HepG2 (cell line): ENCODE data around the gene MATR3. TPM values are rescaled to one million over a fixed set of nuclear protein-coding genes. Genes with fewer than 3 reads are reported as not detected.
A peak's percentile ranks its signal among the peaks of the same experiment; 100 is the strongest.

Source experiments
- BORCS8-MEF2B ChIP-seq: sonication (generic); formaldehyde crosslinking; IDR thresholded peaks from 2 replicates; pipeline ENCODE4 v1.8.0; 2022; ENCODE audit warnings: mild to moderate bottlenecking, missing genetic modification reagents
- CREB1 ChIP-seq, 2 experiments: fragments of 450-650 bp in 1 of 2; IDR thresholded peaks; 2 replicates each; pipeline ENCODE4 v1.6.1; 2016 to 2017; ENCODE audit warnings: control low read depth in 1 of 2, mild to moderate bottlenecking in 1 of 2, missing compliant biosample characterization in 1 of 2, missing genetic modification characterization in 1 of 2
- DMTF1 ChIP-seq: sonication (generic); formaldehyde crosslinking; IDR thresholded peaks from 2 replicates; pipeline ENCODE4 v1.4.0; 2020; ENCODE audit warnings: mild to moderate bottlenecking, missing genetic modification reagents
- KMT2A ChIP-seq: sonication (generic); formaldehyde crosslinking; IDR thresholded peaks from 2 replicates; pipeline ENCODE4 v1.4.0; 2020; ENCODE audit warnings: missing genetic modification reagents
- LBX2 ChIP-seq: sonication (generic); formaldehyde crosslinking; IDR thresholded peaks from 2 replicates; pipeline ENCODE4 v1.5.0; 2020; ENCODE audit warnings: missing genetic modification reagents, mild to moderate bottlenecking, borderline replicate concordance
- MLLT10 ChIP-seq: sonication (generic); formaldehyde crosslinking; IDR thresholded peaks from 2 replicates; pipeline ENCODE4 v1.4.0; 2020; ENCODE audit warnings: missing genetic modification reagents
- NFE2L2 ChIP-seq: fragments of 150-350 bp; IDR thresholded peaks from 2 replicates; pipeline ENCODE4 v1.6.1; 2014; ENCODE audit warnings: low read length
- PATZ1 ChIP-seq: sonication (generic); formaldehyde crosslinking; IDR thresholded peaks from 2 replicates; pipeline ENCODE4 v1.4.0; 2020; ENCODE audit warnings: missing genetic modification reagents
- SRY ChIP-seq: sonication (generic); formaldehyde crosslinking; IDR thresholded peaks from 2 replicates; pipeline ENCODE4 v1.8.0; 2022; ENCODE audit warnings: mild to moderate bottlenecking, missing genetic modification reagents
- ZNF138 ChIP-seq: sonication (generic); formaldehyde crosslinking; IDR thresholded peaks from 2 replicates; pipeline ENCODE4 v1.5.0; 2020; ENCODE audit warnings: mild to moderate bottlenecking, low read depth, missing genetic modification reagents
- ZNF275 ChIP-seq: sonication (generic); formaldehyde crosslinking; IDR thresholded peaks from 2 replicates; pipeline ENCODE4 v1.8.0; 2022; ENCODE audit warnings: missing genetic modification reagents, mild to moderate bottlenecking, inconsistent platforms, borderline replicate concordance
- ZNF33B ChIP-seq: sonication (generic); formaldehyde crosslinking; IDR thresholded peaks from 2 replicates; pipeline ENCODE4 v1.5.1; 2020; ENCODE audit warnings: mild to moderate bottlenecking, missing genetic modification reagents
- ZNF468 ChIP-seq: sonication (generic); formaldehyde crosslinking; IDR thresholded peaks from 2 replicates; pipeline ENCODE4 v1.8.0; 2022; ENCODE audit warnings: mild to moderate bottlenecking, moderate library complexity, missing genetic modification reagents
- ZNF570 ChIP-seq: sonication (generic); formaldehyde crosslinking; IDR thresholded peaks from 2 replicates; pipeline ENCODE4 v1.4.0; 2020; ENCODE audit warnings: mild to moderate bottlenecking, missing genetic modification reagents, borderline replicate concordance
- ZNF589 ChIP-seq: sonication (generic); formaldehyde crosslinking; conservative IDR thresholded peaks from 2 replicates; pipeline ENCODE4 v1.8.0; 2022; ENCODE audit warnings: mild to moderate bottlenecking, moderate library complexity, missing genetic modification reagents
- ZNF687 ChIP-seq: sonication (generic); formaldehyde crosslinking; IDR thresholded peaks from 2 replicates; pipeline ENCODE4 v1.5.1; 2020; ENCODE audit warnings: mild to moderate bottlenecking, missing genetic modification reagents, moderate library complexity
- ZNF749 ChIP-seq: sonication (generic); formaldehyde crosslinking; IDR thresholded peaks from 2 replicates; pipeline ENCODE4 v1.8.0; 2022; ENCODE audit warnings: mild to moderate bottlenecking, missing genetic modification reagents, moderate library complexity, borderline replicate concordance
- ZNF776 ChIP-seq: sonication (generic); formaldehyde crosslinking; IDR thresholded peaks from 2 replicates; pipeline ENCODE4 v1.4.0; 2020; ENCODE audit warnings: mild to moderate bottlenecking, missing genetic modification reagents
- polyA plus RNA-seq, 8 experiments: library from polyadenylated mRNA; depleted of rRNA in 3 of 8; stranded (reverse) in 7 of 8; unstranded in 1 of 8; fragments of >200 nt; fragmentation: Illumina TruSeq in 4 of 8; extraction: Trizol in 4 of 8; gene quantifications; 2 replicates each; pipeline versions ENCODE4 v1.2.1 to v1.2.3, GENCODE V29; 2011 to 2016; ENCODE audit warnings: low read depth in 4 of 8, missing spikeins in 1 of 8, mixed read lengths in 1 of 8; ENCODE audit not compliant: insufficient read depth in 1 of 8
- total RNA-seq, 5 experiments: library from RNA; depleted of rRNA; stranded (reverse); fragments of >200 nt; fragmentation: Illumina TruSeq; extraction: Trizol; gene quantifications; 2 replicates each; pipeline ENCODE4 v1.2.3, GENCODE V29; 2016; ENCODE audit warnings: low read depth in 1 of 5

Gene MATR3
- total and polyA plus RNA-seq, 2 of the 13 experiments (the other 11 are each of a cell fraction or from before 2014, with no cell fraction given) = 94.2 to 341 TPM

- no peak for TF ChIP-seq ZNF570 (CRISPR knock-in tag)
- no peak for TF ChIP-seq NFE2L2
- TF ChIP-seq BORCS8-MEF2B (CRISPR knock-in tag) = no peak; the same call in 1 of the 2 replicates
- TF ChIP-seq ZNF589 (CRISPR knock-in tag) = peak; percentile 78; the same call in 1 of the 2 replicates
- peak; percentile 57; the same call in 1 of the 2 replicates for TF ChIP-seq ZNF33B (CRISPR knock-in tag)
- peak; percentile 89 for TF ChIP-seq CREB1 (IDR thresholded peaks at IDR 0.05)
- peak; percentile 96 for TF ChIP-seq CREB1 (CRISPR knock-in tag; IDR thresholded peaks at IDR 0.05)
- peak; percentile 97 for TF ChIP-seq ZNF776 (CRISPR knock-in tag)
- TF ChIP-seq ZNF749 (CRISPR knock-in tag) = no peak; the same call in 1 of the 2 replicates
- peak; percentile 67; the same call in 1 of the 2 replicates for TF ChIP-seq ZNF275 (CRISPR knock-in tag)
- peak; percentile 85; the same call in 1 of the 2 replicates for TF ChIP-seq DMTF1
- TF ChIP-seq ZNF687 (CRISPR knock-in tag) = peak; percentile 96
- peak; percentile 92 for TF ChIP-seq SRY (CRISPR knock-in tag)
- TF ChIP-seq PATZ1 (CRISPR knock-in tag) = peak; percentile 59; the same call in 1 of the 2 replicates
- no peak for TF ChIP-seq ZNF468 (CRISPR knock-in tag)
- TF ChIP-seq LBX2 (CRISPR knock-in tag) = peak; percentile 66; the same call in 1 of the 2 replicates
- TF ChIP-seq ZNF138 (CRISPR knock-in tag) = no peak; the same call in 1 of the 2 replicates
- TF ChIP-seq MLLT10 = no peak
- peak; percentile 58; the same call in 1 of the 2 replicates for TF ChIP-seq KMT2A (CRISPR knock-in tag)
Measured at GRCh38 chr5:139341689-139342422, 48.3 kb downstream of the MATR3 start, which contains the start of gene PAIP2 (continued).
